Stimulated activated CD8-positive, alpha-beta memory T cell treated with anti-CD3 and anti-CD28 coated beads, Interleukin-12 subunit alpha, Interleukin-12 subunit beta, amount 100 ng/mL, for 4 hours (primary cell): ENCODE results near the gene KRTAP10-10.
"Not testable (repeated sequence)": the region's sequence is repeated elsewhere in the genome, so short reads cannot be mapped to it uniquely, and the experiment has no call there.

Experiments used
- DNase-seq: peaks from one replicate; pipeline ENCODE4 v3.0.0-alpha.2; 2020; ENCODE audit warnings: low read depth

KRTAP10-10 gene

DNA sequence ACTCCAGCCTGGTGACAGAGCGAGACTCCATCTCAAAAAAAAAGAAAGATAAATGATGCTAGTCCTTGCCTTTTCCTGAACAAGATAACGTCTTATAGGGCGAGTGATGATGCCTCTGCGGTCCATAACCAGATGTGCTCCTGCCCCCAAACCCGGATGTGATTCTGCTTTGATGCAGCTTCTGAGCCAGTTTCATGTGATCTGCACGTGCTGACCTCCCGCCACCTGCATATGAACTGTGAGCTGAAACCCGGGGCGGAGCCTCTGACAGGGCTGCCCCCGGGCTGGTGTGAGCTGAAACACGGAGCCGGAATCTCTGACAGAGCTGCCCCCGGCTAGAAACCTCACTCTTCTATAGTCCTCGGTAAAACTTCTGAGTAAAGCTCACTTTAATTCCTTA is 16.0 kb downstream of the KRTAP10-10 start:
- no peak for DNase-seq

GRCh38 chr21:44653656-44654575 is 16.8 kb downstream of the KRTAP10-10 start:
- DNase-seq, result peak; percentile 17

- no peak for DNase-seq
These were observed 17.5 kb downstream of the KRTAP10-10 start, which contains the start of gene KRTAP12-4 for GRCh38 chr21:44654576-44655175. Gene KRTAP12-4 (minus strand): TSS chr21:44654659. CDS start chr21:44654614, 45 bp downstream.

DNA sequence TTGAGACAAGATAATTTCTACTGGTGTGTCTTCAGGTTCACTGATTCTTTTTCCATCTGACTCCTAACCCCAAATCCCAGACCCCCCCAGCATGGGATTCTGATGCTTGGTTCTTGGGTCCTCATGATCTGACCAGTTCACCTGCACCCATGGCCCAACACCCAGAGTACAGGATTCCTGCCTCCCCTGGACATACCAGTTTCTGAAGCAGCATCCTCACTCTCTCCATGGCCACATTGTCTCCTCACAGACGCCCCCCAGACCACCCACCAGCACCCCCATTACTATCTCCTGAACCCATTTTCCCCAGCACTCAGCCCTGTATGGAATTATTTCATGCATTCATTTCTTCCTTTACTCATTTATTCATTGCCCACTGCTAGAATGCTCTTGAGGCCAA is 19.7 kb downstream of the KRTAP10-10 start:
- no peak for DNase-seq

- DNase-seq, result no peak
These were observed 20.7 kb downstream of the KRTAP10-10 start, which contains the start of gene KRTAP12-3 for GRCh38 chr21:44657635-44658540. Gene KRTAP12-3 (plus strand): TSS chr21:44657932. CDS start chr21:44657980, 48 bp downstream.

- no peak for DNase-seq
These were observed 21.4 kb downstream of the KRTAP10-10 start for GRCh38 chr21:44658541-44658910.

DNA sequence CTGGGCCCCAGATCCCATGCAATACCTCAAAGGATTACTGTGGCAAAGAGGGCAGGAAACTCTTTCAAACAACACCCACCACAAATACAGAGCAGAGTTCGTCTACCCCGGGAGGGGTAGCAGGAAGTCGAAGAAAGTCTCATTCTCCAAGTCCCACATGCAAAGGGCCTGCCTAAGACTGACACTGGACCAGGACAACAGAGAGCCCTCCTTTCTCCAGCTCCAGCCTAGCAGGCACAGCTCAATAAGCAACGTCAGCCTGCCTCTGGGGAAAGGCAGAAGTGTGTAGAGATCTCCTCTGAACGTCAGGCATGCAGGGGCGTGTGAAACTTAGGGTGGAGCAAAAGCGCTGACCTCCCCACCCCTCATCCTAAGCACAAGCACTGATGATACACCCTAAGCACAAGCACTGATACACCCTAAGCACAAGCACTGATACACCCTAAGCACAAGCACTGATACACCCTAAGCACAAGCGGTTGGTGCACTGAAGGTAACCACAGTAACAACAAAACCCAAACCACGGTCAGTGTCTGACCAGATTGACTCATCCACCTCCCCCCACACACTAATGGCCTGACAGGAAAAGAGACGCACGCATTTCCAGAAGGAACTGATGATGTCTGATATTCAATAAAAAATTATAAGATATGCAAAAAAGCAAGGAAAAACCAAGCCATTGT is 21.9 kb downstream of the KRTAP10-10 start:
- DNase-seq, result no peak

GRCh38 chr21:44661567-44661966 is 24.4 kb downstream of the KRTAP10-10 start:
- not testable (repeated sequence) for DNase-seq

- no peak for DNase-seq
These were observed 27.5 kb downstream of the KRTAP10-10 start for GRCh38 chr21:44664691-44665090.

DNA sequence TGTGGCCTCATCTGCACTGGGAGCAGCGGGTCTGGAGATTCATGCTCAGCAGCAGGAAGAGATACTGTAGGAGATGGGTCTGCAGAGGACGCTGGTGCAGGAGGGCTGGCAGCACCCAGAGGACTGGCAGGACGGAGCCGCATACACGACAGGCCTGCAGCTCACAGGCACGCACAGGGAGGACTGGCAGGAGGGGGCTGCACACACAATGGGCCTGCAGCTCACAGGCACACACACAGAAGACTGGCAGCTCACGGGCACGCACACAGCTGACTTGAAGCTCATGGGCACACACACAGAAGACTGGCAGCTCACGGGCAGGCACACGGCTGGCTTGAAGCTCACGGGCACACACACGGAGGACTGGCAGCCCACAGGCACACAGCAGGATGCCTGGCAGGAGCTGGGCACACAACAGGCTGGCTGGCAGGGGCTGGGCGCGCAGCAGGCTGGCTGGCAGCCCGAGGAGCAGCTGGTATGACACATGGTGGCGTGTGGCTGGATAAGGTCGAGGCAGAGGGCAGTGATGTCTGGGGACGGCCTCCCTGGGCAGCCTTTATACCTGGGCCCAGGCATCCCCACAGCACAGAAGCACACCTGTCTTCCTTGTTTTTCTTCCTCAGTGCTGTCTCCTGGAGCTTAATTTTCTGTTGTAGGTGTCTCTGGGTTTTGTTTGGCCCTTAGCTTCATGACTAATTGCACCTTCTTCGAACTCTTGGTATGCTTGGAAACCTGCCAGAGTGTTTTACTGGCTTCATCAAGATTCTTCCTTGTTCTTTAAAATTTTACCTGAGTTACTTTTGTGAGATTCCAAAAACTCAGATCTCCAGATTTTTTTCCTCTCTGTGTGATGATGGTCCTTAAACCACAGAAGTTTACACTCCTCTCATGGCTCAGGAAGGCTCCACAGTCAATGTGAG is 29.5 kb downstream of the KRTAP10-10 start, which contains the start of gene KRTAP12-2:
TSS of gene KRTAP12-2 (minus strand) at position 527 of the 920 bp plus-strand sequence. CDS start at position 486, 41 bp downstream.
- no peak for DNase-seq

DNA sequence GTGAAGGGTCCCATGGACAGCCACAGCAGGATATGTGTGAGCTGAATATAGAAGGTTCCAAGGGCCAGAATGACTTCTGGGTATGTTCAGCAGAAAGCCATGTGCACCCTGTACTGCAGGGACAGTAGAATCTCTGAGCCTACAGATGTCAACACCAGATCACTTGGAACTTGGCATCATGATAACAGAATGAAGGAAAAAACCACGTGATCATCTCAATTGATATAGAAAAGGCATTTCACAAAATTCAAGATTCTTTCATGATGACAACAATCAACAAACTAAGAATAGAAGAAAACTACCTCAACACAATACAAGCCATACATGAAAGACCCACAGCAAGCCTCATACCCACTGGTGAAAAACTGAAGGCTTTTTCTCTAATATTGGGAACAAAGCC is 30.5 kb downstream of the KRTAP10-10 start:
- DNase-seq, result no peak

GRCh38 chr21:44670642-44671432 is 33.7 kb downstream of the KRTAP10-10 start:
- DNase-seq, result no peak

DNA sequence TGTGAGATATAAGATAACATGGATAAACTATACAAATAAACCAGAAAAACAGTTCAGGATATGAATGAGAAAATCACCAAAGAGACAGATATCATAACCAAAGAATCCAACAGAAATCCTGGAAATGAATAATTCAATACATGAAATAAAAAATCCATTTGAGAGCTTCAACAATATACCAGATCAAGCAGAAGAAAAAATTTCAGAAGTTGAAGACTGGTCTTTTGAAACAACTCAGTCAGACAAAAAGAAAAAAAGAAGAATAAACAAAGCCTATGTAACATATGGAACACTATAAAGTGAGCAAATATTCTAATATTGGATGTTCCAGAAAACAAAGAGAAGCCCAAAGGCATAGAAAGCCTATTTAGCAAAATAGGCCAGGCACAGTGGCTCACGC is 34.8 kb downstream of the KRTAP10-10 start:
- DNase-seq, result no peak

- no peak for DNase-seq
These were observed 40.7 kb downstream of the KRTAP10-10 start for GRCh38 chr21:44677881-44678280.

DNA sequence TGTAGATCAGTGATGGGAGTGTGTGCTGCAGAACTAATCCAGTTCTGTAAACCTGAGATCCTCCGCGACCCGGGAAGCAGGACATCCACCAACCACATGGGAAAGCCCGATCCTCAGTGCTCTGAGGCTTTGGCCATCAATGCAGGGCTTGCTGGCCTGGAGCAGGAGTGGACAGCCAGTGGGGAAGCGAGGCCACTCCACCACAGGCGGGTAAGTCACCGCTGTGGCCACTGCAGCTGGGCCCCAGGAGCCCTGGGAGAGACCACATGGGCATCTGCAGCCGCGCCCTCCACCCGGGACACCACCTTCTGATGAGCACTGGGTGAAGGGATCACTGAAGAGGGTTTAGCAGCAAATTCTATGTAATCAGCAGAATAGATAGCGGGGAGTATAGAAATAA is 44.0 kb downstream of the KRTAP10-10 start:
- no peak for DNase-seq

- no peak for DNase-seq
These were observed 44.9 kb downstream of the KRTAP10-10 start, which contains the start of gene KRTAP12-1 for GRCh38 chr21:44681861-44682579. Gene KRTAP12-1 (minus strand): TSS chr21:44682163. CDS start chr21:44682123, 40 bp downstream.

GRCh38 chr21:44682580-44683151 is 45.5 kb downstream of the KRTAP10-10 start:
- DNase-seq, result no peak

- DNase-seq, result no peak
These were observed 46.9 kb downstream of the KRTAP10-10 start for GRCh38 chr21:44684077-44684476.
